Naive thymus-derived CD4-positive, alpha-beta T cell (primary cell): Measurements from ENCODE around the gene ARX. TPM values are rescaled to one million over a fixed set of nuclear protein-coding genes. Genes with fewer than 3 reads are reported as not detected.

Experiments
- ATAC-seq: fragments of 150-1000 bp; cut with Tn5 transposase; 2 replicates; pipeline ENCODE4 v1.10.0; 2021; ENCODE audit warnings: mild to moderate bottlenecking, moderate library complexity
- CTCF ChIA-PET: fragments of 350-600 bp; sonication (Branson Sonifier 250); formaldehyde crosslinking; loops from one replicate; lab custom pipeline; 2021; ENCODE audit warnings: antibody characterized with exemption; lab: Charles Lee
- POLR2A ChIA-PET: fragments of 350-600 bp; sonication (Branson Sonifier 250); formaldehyde crosslinking; loops from one replicate; lab custom pipeline; 2021; ENCODE audit warnings: antibody characterized with exemption, inconsistent platforms; lab: Charles Lee
- DNase-seq, 9 donors: peaks; one replicate each; pipeline versions ENCODE4 v3.0.0 to v3.0.0-alpha.2; 2020 to 2022; ENCODE audit warnings: mixed read lengths in 1 of 9
- H3K27ac ChIP-seq: one replicate; pipeline ENCODE4 v1.7.0; 2013; ENCODE audit warnings: mild to moderate bottlenecking, low read depth, low read length, moderate library complexity
- H3K27me3 ChIP-seq, 2 donors: one replicate each; pipeline ENCODE4 v1.7.0; 2013; ENCODE audit warnings: low read length in 2 of 2, mild to moderate bottlenecking in 2 of 2, moderate library complexity in 2 of 2; ENCODE audit not compliant: control insufficient read depth in 2 of 2, insufficient read depth in 2 of 2
- H3K36me3 ChIP-seq, 3 experiments: 1 replicate in 2 of 3; 2 replicates in 1 of 3; pipeline ENCODE4 v1.7.0; 2013; ENCODE audit warnings: low read length in 3 of 3, mild to moderate bottlenecking in 3 of 3, moderate library complexity in 1 of 3; ENCODE audit not compliant: insufficient read depth in 3 of 3, control insufficient read depth in 2 of 3
- H3K4me1 ChIP-seq, 2 donors: one replicate each; pipeline ENCODE4 v1.7.0; 2013; ENCODE audit warnings: low read length in 2 of 2, mild to moderate bottlenecking in 2 of 2, moderate library complexity in 1 of 2; ENCODE audit not compliant: control insufficient read depth in 2 of 2, insufficient read depth in 2 of 2
- H3K4me3 ChIP-seq: 2 replicates; pipeline ENCODE4 v1.7.0; 2013; ENCODE audit warnings: mild to moderate bottlenecking, low read length
- H3K9me3 ChIP-seq, 3 experiments: 1 replicate in 2 of 3; 2 replicates in 1 of 3; pipeline ENCODE4 v1.7.0; 2013; ENCODE audit warnings: low read length in 3 of 3; ENCODE audit not compliant: control insufficient read depth in 2 of 3
- H3K27ac Mint-ChIP-seq, 9 donors: one replicate each; pipeline ENCODE4 v1.8.0; 2020 to 2022; ENCODE audit warnings: mixed read lengths in 9 of 9, mild to moderate bottlenecking in 8 of 9, moderate library complexity in 5 of 9, inconsistent platforms in 2 of 9
- H3K27me3 Mint-ChIP-seq, 5 donors: one replicate each; pipeline ENCODE4 v1.8.0; 2021 to 2022; ENCODE audit warnings: mixed read lengths in 5 of 5, mild to moderate bottlenecking in 1 of 5
- H3K36me3 Mint-ChIP-seq, 5 donors: one replicate each; pipeline ENCODE4 v1.8.0; 2020 to 2022; ENCODE audit warnings: mixed read lengths in 5 of 5, mild to moderate bottlenecking in 3 of 5, inconsistent platforms in 1 of 5
- H3K4me1 Mint-ChIP-seq, 7 donors: one replicate each; pipeline ENCODE4 v1.8.0; 2020 to 2022; ENCODE audit warnings: mixed read lengths in 7 of 7, mild to moderate bottlenecking in 3 of 7, inconsistent platforms in 1 of 7
- H3K4me3 Mint-ChIP-seq, 10 donors: one replicate each; pipeline ENCODE4 v1.8.0; 2020 to 2022; ENCODE audit warnings: mild to moderate bottlenecking in 10 of 10, mixed read lengths in 10 of 10, moderate library complexity in 6 of 10, inconsistent platforms in 2 of 10
- H3K9me3 Mint-ChIP-seq, 11 donors: one replicate each; pipeline ENCODE4 v1.8.0; 2020 to 2022; ENCODE audit warnings: mixed read lengths in 11 of 11, mild to moderate bottlenecking in 4 of 11, inconsistent platforms in 1 of 11, moderate library complexity in 1 of 11
- intact Hi-C, 2 donors: fragments of 100-400 bp; cut with micrococcal nuclease; formaldehyde crosslinking; loops; one replicate each; pipeline ENCODE4 v1.15.1; 2023
- polyA plus RNA-seq, 2 donors: library from polyadenylated mRNA; unstranded; fragments of 300-500 nt; fragmentation: Illumina TruSeq; gene quantifications; one replicate each; pipeline ENCODE4 v1.2.3, GENCODE V29; 2021
- total RNA-seq, 6 experiments: library from RNA in 5 of 6; stranded (reverse) in 5 of 6; gene quantifications; 1 replicate in 5 of 6; 2 replicates in 1 of 6; pipeline ENCODE4 v1.2.3 and lab custom pipeline; 2021 to 2026

Gene ARX
- total and polyA plus RNA-seq, 7 experiments from 2014 or later = not detected

- ChIA-PET POLR2A (no interaction called here), CTCF (no interaction called here)
- intact Hi-C loops = no loop called here
- Histone ChIP-seq H3K4me3 (no peak overlapping the region), H3K4me1 (no peaks in the 10 kb centered on the region), H3K27me3 (no peaks in the 10 kb centered on the region), H3K27ac (no peak overlapping the region), H3K9me3 (no peaks in the 10 kb centered on the region), H3K36me3 (no peaks in the 10 kb centered on the region)
- peak overlapping the region in 6 of 10 donors; percentile 39 to 91 (median 56) for H3K4me3 Mint-ChIP-seq
- peaks cover 0 to 5% (median 0%) of the 10 kb centered on the region in 11 donors for H3K9me3 Mint-ChIP-seq
- H3K36me3 Mint-ChIP-seq = peaks cover 0 to 3% (median 0%) of the 10 kb centered on the region in 5 donors
- no peak overlapping the region for H3K27ac Mint-ChIP-seq
- ATAC-seq (no peak), DNase-seq (no peak)
- peaks cover 6 to 19% (median 13%) of the 10 kb centered on the region in 7 donors for H3K4me1 Mint-ChIP-seq
- H3K27me3 Mint-ChIP-seq = peaks cover 20 to 41% (median 33%) of the 10 kb centered on the region in 5 donors
These were observed 13.1 kb downstream of the ARX start for GRCh38 chrX:25002661-25003020.

GRCh38 chrX:25001808-25002660, 13.7 kb downstream of the ARX start:
- Histone ChIP-seq H3K4me1 (no peaks in the 10 kb centered on the region), H3K9me3 (no peaks in the 10 kb centered on the region), H3K27me3 (no peaks in the 10 kb centered on the region), H3K27ac (no peak overlapping the region), H3K4me3 (no peak overlapping the region), H3K36me3 (no peaks in the 10 kb centered on the region)
- CTCF ChIA-PET = no interaction called here
- ATAC-seq (no peak), DNase-seq (no peak)
- H3K27ac Mint-ChIP-seq = no peak overlapping the region
- peaks cover 20 to 38% (median 31%) of the 10 kb centered on the region in 5 donors for H3K27me3 Mint-ChIP-seq
- POLR2A ChIA-PET = no interaction called here
- H3K36me3 Mint-ChIP-seq = peaks cover 0 to 3% (median 0%) of the 10 kb centered on the region in 5 donors
- H3K4me3 Mint-ChIP-seq = peak overlapping the region in 3 of 10 donors; percentile 18 to 29 (median 25)
- H3K4me1 Mint-ChIP-seq = peaks cover 6 to 19% (median 13%) of the 10 kb centered on the region in 7 donors
- intact Hi-C loops = no loop called here
- H3K9me3 Mint-ChIP-seq = peaks cover 0 to 5% (median 0%) of the 10 kb centered on the region in 11 donors

- Histone ChIP-seq H3K9me3 (no peaks in the 10 kb centered on the region), H3K36me3 (no peaks in the 10 kb centered on the region), H3K4me1 (no peaks in the 10 kb centered on the region), H3K27ac (no peak overlapping the region), H3K27me3 (no peaks in the 10 kb centered on the region), H3K4me3 (no peak overlapping the region)
- CTCF ChIA-PET = no interaction called here
- peaks cover 8 to 24% (median 18%) of the 10 kb centered on the region in 5 donors for H3K27me3 Mint-ChIP-seq
- peaks cover 5 to 10% (median 6%) of the 10 kb centered on the region in 7 donors for H3K4me1 Mint-ChIP-seq
- ATAC-seq (no peak), DNase-seq (no peak)
- intact Hi-C loops = no loop called here
- peaks cover 0 to 3% (median 0%) of the 10 kb centered on the region in 11 donors for H3K9me3 Mint-ChIP-seq
- peaks cover 0 to 13% (median 2%) of the 10 kb centered on the region in 5 donors for H3K36me3 Mint-ChIP-seq
- POLR2A ChIA-PET = no interaction called here
- H3K4me3 Mint-ChIP-seq = no peak overlapping the region
- no peak overlapping the region for H3K27ac Mint-ChIP-seq
These were observed 16.3 kb downstream of the ARX start for GRCh38 chrX:24999511-24999910.

- intact Hi-C loops = no loop called here
- DNase-seq = no peak
- CTCF ChIA-PET = no interaction called here
- Mint-ChIP-seq H3K4me3 (no peak overlapping the region), H3K27me3 (peaks cover 0 to under 1% (median under 1%) of the 10 kb centered on the region in 5 donors), H3K27ac (no peak overlapping the region), H3K36me3 (peaks cover 0 to 17% (median 3%) of the 10 kb centered on the region in 5 donors), H3K4me1 (peaks cover 0 to under 1% (median 0%) of the 10 kb centered on the region in 7 donors), H3K9me3 (no peaks in the 10 kb centered on the region)
- Histone ChIP-seq H3K36me3 (no peaks in the 10 kb centered on the region), H3K27ac (no peak overlapping the region), H3K4me1 (no peaks in the 10 kb centered on the region), H3K4me3 (no peak overlapping the region), H3K9me3 (no peaks in the 10 kb centered on the region), H3K27me3 (no peaks in the 10 kb centered on the region)
- ATAC-seq = no peak
- POLR2A ChIA-PET = no interaction called here
These were observed 19.6 kb downstream of the ARX start for GRCh38 chrX:24996096-24996709.

- ATAC-seq (no peak), DNase-seq (no peak)
- intact Hi-C loops = no loop called here
- H3K36me3 Mint-ChIP-seq = peaks cover 0 to 17% (median 5%) of the 10 kb centered on the region in 5 donors
- no peak overlapping the region for H3K27ac Mint-ChIP-seq
- Histone ChIP-seq H3K36me3 (no peaks in the 10 kb centered on the region), H3K4me1 (no peaks in the 10 kb centered on the region), H3K4me3 (no peak overlapping the region), H3K27me3 (no peaks in the 10 kb centered on the region), H3K9me3 (no peaks in the 10 kb centered on the region), H3K27ac (no peak overlapping the region)
- H3K4me1 Mint-ChIP-seq = no peaks in the 10 kb centered on the region
- no peaks in the 10 kb centered on the region for H3K27me3 Mint-ChIP-seq
- no peak overlapping the region for H3K4me3 Mint-ChIP-seq
- ChIA-PET POLR2A (no interaction called here), CTCF (no interaction called here)
- no peaks in the 10 kb centered on the region for H3K9me3 Mint-ChIP-seq
These were observed 21.9 kb downstream of the ARX start for GRCh38 chrX:24993879-24994278.

- Histone ChIP-seq H3K4me3 (no peak overlapping the region), H3K4me1 (no peaks in the 10 kb centered on the region), H3K27ac (no peak overlapping the region), H3K27me3 (no peaks in the 10 kb centered on the region), H3K9me3 (no peaks in the 10 kb centered on the region), H3K36me3 (no peaks in the 10 kb centered on the region)
- DNase-seq (no peak), ATAC-seq (no peak)
- Mint-ChIP-seq H3K4me3 (no peak overlapping the region), H3K9me3 (no peaks in the 10 kb centered on the region), H3K36me3 (peaks cover 0 to 11% (median 4%) of the 10 kb centered on the region in 5 donors), H3K27ac (no peak overlapping the region), H3K4me1 (no peaks in the 10 kb centered on the region), H3K27me3 (no peaks in the 10 kb centered on the region)
- intact Hi-C loops = no loop called here
- POLR2A ChIA-PET = no interaction called here
- CTCF ChIA-PET = no interaction called here
These were observed 25.2 kb downstream of the ARX start for GRCh38 chrX:24990535-24990934.
